ENCODE data around the gene C1orf94.
"Not testable (repeated sequence)": the region's sequence is repeated elsewhere in the genome, so short reads cannot be mapped to it uniquely, and the experiment has no call there.

Gene C1orf94

GRCh38 chr1:34164771-34165391, 11.8 kb upstream of the C1orf94 start, which contains the start of gene CSMD2:
CSMD2 (minus strand) TSS chr1:34165230; CDS start chr1:34165097, 133 bp downstream.
- DNase-seq = no peak

GRCh38 chr1:34165422-34165921, 11.2 kb upstream of the C1orf94 start:
- DNase-seq = no peak

DNA sequence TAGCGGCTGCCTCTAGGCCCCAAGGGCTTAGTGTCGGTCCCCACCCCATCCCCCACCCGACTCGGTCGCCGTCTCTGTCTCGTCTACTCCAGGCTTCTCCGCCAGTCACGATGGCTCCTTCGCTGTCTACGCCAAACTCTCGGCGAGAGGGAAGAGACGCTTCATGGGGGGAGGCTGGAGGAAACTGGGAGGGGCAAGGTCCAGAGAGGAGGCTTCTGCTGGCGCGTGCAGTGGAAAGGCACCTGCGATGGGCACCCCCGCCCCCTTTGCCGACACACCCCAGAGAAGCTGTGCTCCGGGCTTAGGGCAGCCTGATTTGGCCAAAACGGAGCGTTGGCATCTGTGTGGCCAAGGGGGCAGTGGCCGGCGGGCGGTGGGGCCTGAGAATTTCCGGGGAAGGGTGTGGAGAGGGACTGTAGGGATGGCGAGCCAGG, 10.5 kb upstream of the C1orf94 start:
- DNase-seq = no peak

GRCh38 chr1:34166625-34167361, 9.9 kb upstream of the C1orf94 start:
- DNase-seq = no peak

DNA sequence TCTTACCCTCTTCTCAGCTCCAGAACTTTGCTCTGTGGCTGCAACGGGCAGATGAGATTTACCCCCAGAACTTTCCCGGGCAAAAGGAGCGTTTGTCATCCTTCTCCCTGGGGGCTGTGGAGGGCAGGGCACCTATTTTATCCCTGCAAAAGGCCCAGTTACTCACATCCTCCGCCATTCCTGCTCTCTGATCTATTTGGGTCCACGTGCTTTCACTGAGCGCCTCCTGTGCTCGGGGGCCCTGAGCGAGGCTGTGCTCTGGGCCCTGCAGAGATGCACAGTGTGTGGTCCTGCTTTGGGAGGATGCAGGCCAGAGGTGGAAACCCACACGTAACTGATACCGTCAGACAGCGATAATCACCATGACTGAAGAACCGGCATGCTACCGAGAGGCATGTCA, 9.3 kb upstream of the C1orf94 start:
- DNase-seq = no peak

- DNase-seq = no peak
Measured at GRCh38 chr1:34175744-34176143, 963 bp upstream of the C1orf94 start.

DNA sequence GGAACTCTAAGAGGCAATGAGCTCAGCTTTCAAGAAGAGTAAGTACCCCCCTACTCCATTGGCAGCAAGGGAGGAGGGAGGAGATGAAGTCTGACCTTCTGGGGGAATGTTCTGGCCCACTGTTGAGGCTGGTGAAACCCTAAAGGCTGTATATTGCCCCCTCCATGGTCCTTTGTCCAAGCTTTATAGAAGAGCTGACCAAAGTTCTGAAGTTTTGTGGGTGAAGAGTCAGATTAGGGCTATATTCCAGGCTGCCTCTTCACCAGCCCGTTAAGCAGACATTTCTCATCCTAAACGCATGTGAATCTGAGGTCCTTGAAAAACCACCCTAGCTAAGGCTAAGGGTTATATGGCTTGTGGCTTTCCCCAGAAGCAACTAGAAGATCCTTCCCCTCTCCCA, 1.4 kb downstream of the C1orf94 start:
- no peak for DNase-seq

DNA sequence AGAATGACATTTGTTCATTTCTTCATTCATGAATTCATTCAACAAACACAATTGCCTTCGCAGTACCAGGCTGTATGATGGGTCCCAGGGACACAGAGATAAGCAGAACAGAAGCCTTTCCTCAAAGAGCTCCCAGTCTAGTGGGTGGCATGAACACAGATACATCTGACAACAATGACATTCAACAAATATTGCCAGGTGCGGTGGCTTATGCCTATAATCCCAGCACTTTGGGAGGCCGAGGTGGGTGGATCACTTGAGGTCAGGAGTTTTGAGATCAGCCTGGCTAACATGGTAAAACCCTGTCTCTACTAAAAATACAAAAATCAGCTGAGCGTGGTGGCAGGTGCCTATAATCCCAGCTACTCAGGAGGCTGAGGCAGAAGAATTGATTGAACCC, 6.7 kb downstream of the C1orf94 start:
- DNase-seq = not testable (repeated sequence)

DNA sequence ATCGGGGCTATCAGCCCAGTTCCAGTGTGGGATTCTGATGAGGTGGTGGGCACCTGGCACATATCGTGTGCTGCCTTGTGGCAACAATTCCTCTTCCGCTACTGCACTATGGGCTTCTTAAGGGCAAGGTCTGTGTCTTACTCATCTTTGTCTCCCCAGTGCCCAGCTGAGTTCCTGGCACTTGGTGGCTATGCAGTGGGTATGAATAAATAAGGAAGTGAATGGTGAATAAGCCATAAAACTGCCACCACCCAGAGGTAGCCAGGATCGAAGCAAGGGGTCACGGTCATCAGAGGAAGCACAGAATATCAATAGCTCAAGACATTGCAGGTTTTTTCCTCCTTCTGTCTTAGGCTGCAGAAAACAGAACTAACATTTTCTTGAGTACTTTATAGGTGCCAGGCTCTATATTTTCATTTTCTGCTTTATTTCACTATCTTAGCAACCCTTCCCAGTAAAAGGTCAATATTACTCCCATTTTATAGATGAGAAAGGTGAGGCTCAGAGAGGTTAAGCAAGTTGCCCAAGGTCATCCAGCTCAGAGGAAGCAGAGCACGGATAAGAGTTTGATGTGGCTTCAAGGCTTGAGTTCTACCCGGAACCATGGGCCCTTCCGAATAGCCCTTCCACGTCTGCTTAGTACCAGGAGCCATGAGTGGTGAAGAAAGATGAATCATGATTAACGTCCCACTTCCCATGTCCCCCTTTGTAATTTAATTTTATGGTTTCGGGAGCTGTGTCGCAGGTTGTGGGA, 10.2 kb downstream of the C1orf94 start:
- no peak for DNase-seq

GRCh38 chr1:34188418-34188817, 11.7 kb downstream of the C1orf94 start:
- DNase-seq = no peak

GRCh38 chr1:34188985-34189384, 12.3 kb downstream of the C1orf94 start:
- DNase-seq = no peak

- no peak for DNase-seq
Measured at GRCh38 chr1:34190692-34191091, 14.0 kb downstream of the C1orf94 start.

DNA sequence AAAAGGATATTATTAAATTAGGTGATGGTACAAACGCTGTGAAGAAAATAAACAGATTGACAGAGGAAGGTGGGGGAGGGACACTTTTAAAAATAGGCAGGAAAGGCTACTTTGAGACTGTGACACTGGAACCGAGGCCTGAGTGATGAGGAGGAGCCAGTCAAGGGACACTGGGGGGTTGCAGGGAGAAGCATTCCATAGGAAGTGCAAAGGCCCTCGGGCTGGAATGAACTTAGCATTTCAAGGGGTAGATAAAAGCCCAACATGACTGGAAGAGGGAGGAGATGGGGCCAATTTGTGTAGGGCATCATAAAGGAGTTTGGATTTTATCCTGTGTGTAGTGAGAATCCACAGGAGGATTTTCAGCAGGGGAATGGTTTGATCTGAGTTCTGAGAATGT, 15.9 kb downstream of the C1orf94 start:
- no peak for DNase-seq

DNA sequence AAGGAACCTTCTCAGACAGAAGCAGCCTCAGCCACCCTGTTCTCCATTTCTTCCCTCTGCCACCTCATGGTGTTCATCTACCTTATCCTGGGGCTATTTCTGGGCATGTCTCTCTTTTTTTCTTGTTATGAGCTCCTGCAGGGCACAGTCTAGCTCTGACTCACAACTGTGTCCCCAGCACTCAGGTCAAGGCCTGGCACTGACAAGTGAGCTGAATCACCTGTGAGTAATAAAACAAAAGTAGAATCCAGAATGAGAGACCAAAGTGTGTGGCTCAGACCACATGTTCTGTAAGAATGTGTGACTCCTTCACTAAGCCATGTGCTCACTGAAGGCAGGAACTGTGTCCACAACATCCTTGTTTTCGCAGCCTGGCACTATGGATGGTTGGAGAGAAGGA, 23.2 kb downstream of the C1orf94 start:
- DNase-seq = no peak

- no peak for DNase-seq
Measured at GRCh38 chr1:34212673-34213072, 36.0 kb downstream of the C1orf94 start.

DNA sequence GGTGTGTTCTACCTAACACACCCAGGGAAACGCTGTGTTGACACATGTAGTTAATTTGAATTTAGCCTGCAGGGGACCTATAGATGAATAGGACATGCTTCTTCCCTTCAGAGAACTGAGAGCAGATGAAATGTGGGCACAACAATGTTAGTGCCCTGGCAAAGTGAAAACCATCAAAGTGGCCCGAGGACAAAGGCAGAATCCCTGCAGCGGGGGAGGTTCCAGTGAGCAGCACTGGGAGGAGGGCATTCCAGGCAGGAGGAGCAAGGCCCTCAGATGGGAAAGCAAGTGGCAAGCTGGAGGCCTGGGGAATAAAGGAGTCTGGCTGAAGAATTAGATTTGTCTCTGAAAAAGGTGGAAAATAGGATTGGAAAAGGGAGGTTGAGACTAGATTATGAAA, 37.2 kb downstream of the C1orf94 start:
- DNase-seq = no peak

GRCh38 chr1:34231441-34231840, 54.7 kb downstream of the C1orf94 start:
- DNase-seq = no peak

GRCh38 chr1:34235594-34235993, 58.9 kb downstream of the C1orf94 start:
- DNase-seq = no peak

DNA sequence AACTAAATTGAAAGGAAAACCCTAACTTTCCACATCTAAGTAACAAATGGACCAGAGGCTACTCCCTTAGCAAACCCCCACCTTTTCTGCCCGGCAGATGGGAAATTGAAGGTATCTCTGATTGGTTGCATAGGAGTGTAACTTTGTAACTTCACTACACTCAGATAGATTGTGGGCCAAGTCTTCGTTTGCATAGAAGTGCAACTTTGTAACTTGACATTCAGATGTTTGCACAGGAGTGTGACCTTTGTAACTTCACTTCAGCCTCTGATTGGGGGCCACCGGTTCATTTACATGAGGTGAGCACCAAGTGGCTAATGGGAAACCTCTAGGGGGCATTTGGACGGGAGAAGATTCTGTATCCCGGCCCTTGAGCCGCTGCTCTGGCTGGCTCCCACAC, 59.4 kb downstream of the C1orf94 start:
- no peak for DNase-seq

DNA sequence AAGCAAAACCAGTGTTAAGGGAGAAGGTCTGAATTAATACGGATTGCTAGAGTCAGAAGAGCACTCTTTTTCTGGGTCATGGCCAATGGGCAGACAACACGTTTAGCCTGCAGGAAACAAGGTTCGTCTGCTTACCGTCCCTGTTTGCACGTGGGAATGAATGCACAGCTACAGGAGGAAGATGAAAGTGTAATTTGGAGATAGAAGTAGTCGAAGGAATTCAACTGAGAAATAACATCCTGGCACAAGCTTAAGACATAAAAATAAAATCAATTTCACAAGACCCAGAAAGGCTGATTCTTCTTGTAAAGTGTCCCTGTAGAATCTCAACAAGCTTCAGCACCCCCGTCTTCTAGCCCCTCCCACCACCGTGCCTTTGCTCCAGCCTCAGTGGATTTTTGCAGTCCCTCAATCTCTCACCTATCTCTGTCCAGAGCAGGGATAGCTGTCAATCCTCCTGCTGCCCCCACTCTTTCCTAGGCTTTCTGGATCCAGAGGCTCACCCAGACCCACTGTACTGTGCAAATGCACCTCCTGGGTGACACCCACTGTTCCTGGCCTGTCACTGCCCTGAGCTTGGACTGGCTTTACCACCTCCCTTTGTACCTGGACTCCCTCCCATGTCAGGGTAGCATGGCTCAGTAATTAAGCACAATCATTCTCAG, 60.6 kb downstream of the C1orf94 start:
- no peak for DNase-seq

DNA sequence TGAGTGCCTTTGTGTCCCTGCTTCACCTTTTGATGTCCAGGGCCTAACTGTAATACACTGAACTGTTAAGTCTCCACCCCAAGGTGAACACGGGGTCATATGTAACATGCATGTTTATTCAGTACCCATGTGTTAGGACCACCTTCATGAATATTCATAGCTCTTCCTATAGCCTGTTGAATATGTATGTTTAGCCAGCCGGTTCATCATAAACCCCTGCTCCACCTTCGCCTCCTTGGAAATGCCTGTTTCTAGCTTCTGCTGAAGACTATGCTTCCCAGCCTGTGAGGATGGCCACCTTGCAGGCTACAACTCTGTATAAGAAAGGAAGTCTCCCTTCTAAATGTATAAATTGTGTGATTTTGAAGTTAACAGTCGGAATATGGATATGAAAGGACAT, 69.3 kb downstream of the C1orf94 start:
- no peak for DNase-seq

DNA sequence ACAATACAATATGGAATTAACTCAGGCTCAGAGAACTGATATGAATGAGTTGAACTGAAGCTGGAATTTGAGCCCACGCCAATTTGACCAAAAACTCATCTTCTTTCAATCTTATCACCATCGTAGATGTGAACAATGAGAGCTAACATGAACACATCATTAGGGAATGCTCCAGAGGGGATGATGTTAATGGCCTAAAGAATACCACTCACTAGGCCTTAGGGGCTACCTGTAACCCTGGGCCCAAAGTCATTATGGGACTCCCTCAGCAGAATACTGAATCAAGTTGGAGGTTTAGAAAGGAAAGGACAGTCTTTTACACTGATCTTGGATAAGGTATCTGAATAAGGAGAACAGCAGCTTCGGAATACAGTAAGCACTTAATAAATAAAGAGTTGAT, 73.6 kb downstream of the C1orf94 start:
- no peak for DNase-seq

All from SHP77 treated with DMSO at 0.1 percent for 48 hours (cell line).